ENCODE results near the gene HEATR1.

DNA sequence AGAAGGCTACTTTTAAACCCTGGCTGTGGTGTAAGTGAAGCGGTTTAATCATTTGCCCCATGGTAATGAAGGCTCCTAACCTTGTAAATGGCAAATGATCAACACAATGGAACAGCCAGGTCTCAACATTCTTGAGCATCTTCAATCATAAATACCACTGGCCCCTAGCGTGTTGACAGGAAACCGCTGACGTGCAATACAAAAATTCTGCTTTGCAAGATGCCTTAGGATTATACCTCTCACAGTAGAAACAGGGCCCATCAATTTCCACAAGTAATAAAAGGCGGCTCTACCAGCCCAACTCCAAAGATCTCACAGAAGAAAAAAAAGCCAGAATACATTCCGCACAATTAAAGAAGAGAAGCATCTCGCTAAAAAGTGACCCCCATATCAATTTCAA is 47.7 kb downstream of the HEATR1 start:
- no peak for TF ChIP-seq CTCF (IDR thresholded peaks at IDR 0.05)
- TF ChIP-seq POLR2A (IDR thresholded peaks at IDR 0.05), result no peak
